Esophagus muscularis mucosa (tissue), 4 donors: ENCODE results near the gene FZR1. TPM values are rescaled to one million over a fixed set of nuclear protein-coding genes. Genes with fewer than 3 reads are reported as not detected.

Source experiments
- DNase-seq: peaks from one replicate; pipeline ENCODE4 v3.0.0-alpha.2; 2017; ENCODE audit errors: extremely low spot score
- H3K27ac ChIP-seq, 4 donors: fragments of 200-600 bp; sonication (generic); replicated peaks in 1 of 4; 1 replicate in 3 of 4; 2 replicates in 1 of 4; pipeline ENCODE4 v1.5.1; 2016 to 2019; ENCODE audit warnings: mild to moderate bottlenecking in 1 of 4
- H3K27me3 ChIP-seq, 4 donors: fragments of 200-600 bp; sonication (generic); one replicate each; pipeline versions ENCODE4 v1.5.1 to v1.6.0; 2016 to 2019
- H3K36me3 ChIP-seq, 4 donors: fragments of 200-600 bp; sonication (generic); one replicate each; pipeline ENCODE4 v1.5.1; 2016 to 2019
- H3K4me1 ChIP-seq, 4 donors: fragments of 200-600 bp; sonication (generic); one replicate each; pipeline ENCODE4 v1.5.1; 2016 to 2019
- H3K4me3 ChIP-seq, 4 donors: fragments of 200-600 bp; sonication (generic); 1 replicate in 2 of 4; 2 replicates in 2 of 4; pipeline ENCODE4 v1.5.1; 2016 to 2019; ENCODE audit warnings: mild to moderate bottlenecking in 4 of 4, moderate library complexity in 1 of 4
- H3K9me3 ChIP-seq, 4 donors: fragments of 200-600 bp; sonication (generic); 1 replicate in 3 of 4; 2 replicates in 1 of 4; pipeline ENCODE4 v1.5.1; 2016 to 2019
- CTCF ChIP-seq, 3 experiments: fragments of 200-600 bp in 2 of 3; fragments of 450-650 bp in 1 of 3; sonication (generic) in 2 of 3; IDR thresholded peaks; one replicate each; pipeline ENCODE4 v1.5.1; 2017 to 2019; ENCODE audit warnings: antibody characterized with exemption in 3 of 3, mild to moderate bottlenecking in 2 of 3, moderate library complexity in 1 of 3
- EP300 ChIP-seq: sonication (generic); formaldehyde crosslinking; IDR thresholded peaks from one replicate; pipeline ENCODE4 v1.6.1; 2017; ENCODE audit warnings: antibody characterized with exemption
- POLR2A ChIP-seq: fragments of 450-650 bp; IDR thresholded peaks from one replicate; pipeline ENCODE4 v1.6.1; 2017; ENCODE audit warnings: antibody characterized with exemption, moderate library complexity, mild to moderate bottlenecking, low read depth
- POLR2AphosphoS5 ChIP-seq, 2 donors: sonication (generic); formaldehyde crosslinking; IDR thresholded peaks; one replicate each; pipeline ENCODE4 v1.6.1; 2017; ENCODE audit warnings: antibody characterized with exemption in 2 of 2
- WGBS: methylation state at CpG from one replicate; pipeline ENCODE4 v1.1.5; 2018; 5-methylcytosine and 5-hydroxymethylcytosine counted together
- intact Hi-C: fragments of 100-400 bp; cut with DNase I; formaldehyde crosslinking; loops from one replicate; pipeline ENCODE4 v1.15.1; 2023
- total RNA-seq, 4 donors: library from RNA; depleted of rRNA; stranded (reverse); fragments of >200 nt; gene quantifications; one replicate each; pipeline versions ENCODE4 v1.1.0 to v1.2.1, GENCODE V29; 2016

The FZR1 gene
- total RNA-seq, 4 donors from 2014 or later, result 15.8 to 41.2 (median 31.4) TPM

- Histone ChIP-seq H3K4me1 (peaks cover 0 to 38% (median 10%) of the 10 kb centered on the region in 4 donors), H3K27me3 (peaks cover 0 to 51% (median 21%) of the 10 kb centered on the region in 4 donors), H3K4me3 (no peak overlapping the region), H3K36me3 (no peaks in the 10 kb centered on the region), H3K27ac (no peak overlapping the region), H3K9me3 (no peaks in the 10 kb centered on the region)
- intact Hi-C loops, result no loop called here
- WGBS, result 76% methylated on average over 2 of the region's 2 CpGs
- TF ChIP-seq POLR2AphosphoS5 (IDR thresholded peaks at IDR 0.05) (no peak), POLR2A (no peak), EP300 (no peak), CTCF (IDR thresholded peaks at IDR 0.05) (no peak)
- DNase-seq, result no peak
These were observed 29.3 kb upstream of the FZR1 start for GRCh38 chr19:3476830-3477229.

- H3K27me3 ChIP-seq, result peaks cover 0 to 58% (median 22%) of the 10 kb centered on the region in 4 donors
- intact Hi-C loops, result no loop called here
- no peak for DNase-seq
- H3K27ac ChIP-seq, result no peak overlapping the region
- TF ChIP-seq EP300 (no peak), CTCF (IDR thresholded peaks at IDR 0.05) (no peak), POLR2A (no peak), POLR2AphosphoS5 (IDR thresholded peaks at IDR 0.05) (no peak)
- no peaks in the 10 kb centered on the region for H3K36me3 ChIP-seq
- H3K4me3 ChIP-seq, result no peak overlapping the region
- H3K9me3 ChIP-seq, result no peaks in the 10 kb centered on the region
- peaks cover 0 to 31% (median 4%) of the 10 kb centered on the region in 4 donors for H3K4me1 ChIP-seq
These were observed 28.6 kb upstream of the FZR1 start for GRCh38 chr19:3477506-3477905.

GRCh38 chr19:3477951-3478350 lies 28.2 kb upstream of the FZR1 start:
- H3K27ac ChIP-seq, result no peak overlapping the region
- TF ChIP-seq POLR2AphosphoS5 (IDR thresholded peaks at IDR 0.05), result no peak
- WGBS, result 85% methylated on average over 2 of the region's 2 CpGs
- no peak for DNase-seq
- H3K36me3 ChIP-seq, result no peaks in the 10 kb centered on the region
- peaks cover 0 to 63% (median 25%) of the 10 kb centered on the region in 4 donors for H3K27me3 ChIP-seq
- peaks cover 0 to 27% (median 0%) of the 10 kb centered on the region in 4 donors for H3K4me1 ChIP-seq
- intact Hi-C loops, result no loop called here
- no peak overlapping the region for H3K4me3 ChIP-seq
- no peaks in the 10 kb centered on the region for H3K9me3 ChIP-seq

GRCh38 chr19:3478409-3479176 lies 27.5 kb upstream of the FZR1 start:
- TF ChIP-seq POLR2A, result no peak
- no peak for TF ChIP-seq EP300
- TF ChIP-seq CTCF (IDR thresholded peaks at IDR 0.05), result no peak
- TF ChIP-seq POLR2AphosphoS5 (IDR thresholded peaks at IDR 0.05), result no peak
- Histone ChIP-seq H3K27me3 (peaks cover 0 to 69% (median 30%) of the 10 kb centered on the region in 4 donors), H3K4me1 (peaks cover 0 to 24% (median 0%) of the 10 kb centered on the region in 4 donors), H3K36me3 (no peaks in the 10 kb centered on the region), H3K27ac (no peak overlapping the region), H3K9me3 (no peaks in the 10 kb centered on the region), H3K4me3 (no peak overlapping the region)
- intact Hi-C loops, result no loop called here
- no peak for DNase-seq
- WGBS, result 13% methylated on average over 25 of the region's 27 CpGs

- peaks cover 0 to 70% (median 35%) of the 10 kb centered on the region in 4 donors for H3K27me3 ChIP-seq
- 14% methylated on average over 7 of the region's 7 CpGs for WGBS
- H3K4me3 ChIP-seq, result no peak overlapping the region
- H3K27ac ChIP-seq, result no peak overlapping the region
- no peaks in the 10 kb centered on the region for H3K36me3 ChIP-seq
- no peaks in the 10 kb centered on the region for H3K9me3 ChIP-seq
- TF ChIP-seq POLR2A (no peak), CTCF (IDR thresholded peaks at IDR 0.05) (no peak), POLR2AphosphoS5 (IDR thresholded peaks at IDR 0.05) (no peak), EP300 (no peak)
- intact Hi-C loops, result no loop called here
- H3K4me1 ChIP-seq, result peaks cover 0 to 24% (median 0%) of the 10 kb centered on the region in 4 donors
- DNase-seq, result no peak
These were observed 26.8 kb upstream of the FZR1 start for GRCh38 chr19:3479177-3479833.
